Activated gamma-delta T cell (primary cell): Measurements from ENCODE around the gene ARHGAP44.

Experiments used
- DNase-seq: peaks from one replicate; lab custom pipeline; 2025; lab: John Stamatoyannopoulos, UW
- total RNA-seq, 2 donors: gene quantifications; one replicate each; lab custom pipeline; 2026; lab: John Stamatoyannopoulos, UW

ARHGAP44 gene
- 0.05 to 0.13 reads per million in 2 donors for total RNA-seq

GRCh38 chr17:12789481-12790248, at the start of gene ARHGAP44:
Gene ARHGAP44 (plus strand): TSS chr17:12789498. CDS start chr17:12789839, 341 bp downstream.
- no peak for DNase-seq

GRCh38 chr17:12739500-12739899, 49.8 kb upstream of the ARHGAP44 start:
- DNase-seq: no peak

DNA sequence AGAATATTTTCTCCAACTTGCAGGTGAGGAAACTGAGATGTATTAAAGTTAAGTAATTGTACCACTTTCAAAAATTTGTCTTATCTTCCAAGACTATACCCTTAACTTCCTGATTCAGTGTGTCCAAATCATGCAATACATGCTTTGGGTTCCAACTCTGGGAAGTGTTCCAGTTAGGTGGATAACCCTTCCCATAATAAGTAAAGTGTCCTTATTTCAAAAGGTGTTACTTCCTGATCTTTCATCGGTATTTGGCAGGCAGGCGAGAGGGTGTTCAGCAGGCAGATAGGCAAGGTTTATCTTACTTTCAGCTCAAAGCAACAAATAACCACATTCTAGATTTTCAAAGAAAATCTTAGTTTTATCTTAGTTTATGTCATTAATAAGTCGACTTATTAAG, 46.3 kb upstream of the ARHGAP44 start:
- DNase-seq: no peak

DNA sequence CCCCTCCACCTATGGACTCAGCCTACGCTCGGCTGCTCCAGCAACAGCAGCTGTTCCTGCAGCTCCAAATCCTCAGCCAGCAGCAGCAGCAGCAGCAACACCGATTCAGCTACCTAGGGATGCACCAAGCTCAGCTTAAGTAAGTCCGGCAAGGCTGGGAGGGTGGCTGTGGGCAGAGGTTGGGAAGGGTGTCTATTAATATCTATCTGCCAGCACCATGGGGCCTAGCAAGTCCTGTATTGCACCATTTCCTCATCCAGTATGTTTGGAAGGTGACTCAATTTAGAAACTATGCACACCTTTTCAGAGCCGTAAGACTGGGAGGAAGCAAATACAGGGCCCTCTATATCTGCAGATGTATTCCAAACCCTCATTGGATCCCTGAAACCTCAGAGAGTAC, 45.0 kb upstream of the ARHGAP44 start:
- no peak for DNase-seq

GRCh38 chr17:12744786-12745185, 44.5 kb upstream of the ARHGAP44 start:
- DNase-seq: no peak

DNA sequence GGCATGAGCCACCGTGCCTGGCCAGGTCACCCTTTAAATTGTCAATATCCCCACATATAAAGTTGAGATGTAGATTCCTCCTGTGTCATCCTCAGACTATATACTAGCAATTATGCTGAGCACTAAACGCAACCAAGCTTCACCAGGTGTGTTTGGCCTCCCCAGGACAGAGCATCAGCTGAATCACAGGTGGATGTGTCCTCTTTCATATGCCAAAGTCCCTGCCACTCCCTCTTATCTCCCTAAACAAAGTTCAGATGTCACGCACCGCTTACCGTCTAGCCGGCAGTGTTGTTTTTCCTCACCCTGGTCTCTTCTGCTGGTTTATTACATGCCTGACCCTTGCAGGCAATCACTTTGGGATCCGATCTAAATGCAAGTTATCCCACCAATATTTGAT, 43.8 kb upstream of the ARHGAP44 start:
- DNase-seq: no peak

GRCh38 chr17:12756786-12757185, 32.5 kb upstream of the ARHGAP44 start:
- DNase-seq: no peak

DNA sequence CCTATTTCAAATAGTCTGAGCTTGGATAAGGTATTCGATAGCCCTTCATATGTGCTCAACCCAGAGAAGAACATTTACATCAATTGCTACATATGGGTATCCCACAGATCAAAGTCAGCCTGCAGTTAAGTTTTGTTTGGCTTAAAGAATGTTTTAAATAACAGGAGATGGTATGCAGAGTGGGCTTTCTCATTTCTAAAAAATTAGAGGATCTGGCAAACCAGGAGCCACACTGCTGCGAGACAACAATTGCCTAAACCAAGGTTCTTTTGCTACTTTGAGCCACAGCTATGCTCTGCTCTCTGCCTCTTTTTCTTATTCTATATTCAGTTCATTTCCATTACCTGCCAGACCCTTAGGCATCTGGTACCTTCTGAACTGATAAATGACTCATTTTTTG, 30.2 kb upstream of the ARHGAP44 start:
- no peak for DNase-seq

DNA sequence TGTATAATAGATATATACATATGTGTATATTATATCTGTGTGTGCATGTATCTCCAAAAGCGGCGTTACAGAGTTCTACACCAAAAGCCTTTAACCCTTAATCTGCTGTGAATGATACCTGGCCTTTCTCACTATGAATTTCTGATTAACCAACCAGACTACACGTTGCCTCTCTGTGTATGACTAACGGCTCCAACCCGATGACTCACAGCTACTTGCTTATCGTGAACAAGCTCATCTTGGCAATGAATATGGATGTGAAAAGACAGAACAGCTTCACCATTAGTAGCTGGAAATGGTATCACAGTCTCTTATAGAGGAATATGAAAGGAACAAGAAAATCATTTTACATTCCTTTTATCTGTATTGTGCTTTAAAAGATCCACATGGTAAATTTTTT, 23.8 kb upstream of the ARHGAP44 start:
- no peak for DNase-seq

- DNase-seq: no peak
Observed at GRCh38 chr17:12768255-12768654, 21.0 kb upstream of the ARHGAP44 start.

DNA sequence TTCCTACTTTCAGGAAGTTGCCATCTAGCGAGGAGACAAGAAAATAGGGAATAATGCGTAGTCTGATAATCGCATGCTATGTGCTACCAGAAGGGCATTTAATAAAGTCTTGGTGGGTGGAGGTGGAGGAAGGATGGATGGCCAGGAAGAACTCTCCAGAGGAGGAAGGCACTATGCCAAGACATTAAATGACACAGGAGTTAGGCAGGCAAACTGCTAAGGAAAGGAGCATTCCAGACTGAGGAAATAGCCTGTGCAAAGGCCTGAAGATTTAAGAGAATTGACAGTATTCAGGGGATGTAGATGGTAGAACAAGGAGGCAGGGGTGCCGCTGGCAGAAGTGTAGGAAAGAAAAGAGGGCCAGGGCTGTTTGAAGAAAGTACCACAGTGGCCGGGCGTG, 19.3 kb upstream of the ARHGAP44 start:
- no peak for DNase-seq

DNA sequence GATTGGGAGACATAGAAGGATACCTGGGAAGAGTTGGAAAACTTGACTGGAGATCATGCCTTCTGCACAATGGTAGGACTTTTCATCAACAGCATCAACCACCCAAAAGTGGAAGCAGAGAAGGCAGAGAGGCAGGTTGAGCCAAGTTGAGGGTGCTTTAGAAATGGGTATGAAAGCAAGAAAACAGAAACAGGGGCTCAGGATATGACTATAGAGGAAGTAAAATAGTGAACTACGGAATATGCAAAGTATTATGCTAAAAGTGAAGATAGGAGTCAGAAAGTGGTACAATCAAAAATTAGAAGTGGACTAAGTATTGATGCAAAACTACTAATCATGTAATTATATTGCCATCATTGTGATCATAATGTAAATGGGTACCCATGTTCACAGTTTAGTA, 16.1 kb upstream of the ARHGAP44 start:
- no peak for DNase-seq

- no peak for DNase-seq
Observed at GRCh38 chr17:12789075-12789480, 220 bp upstream of the ARHGAP44 start.

GRCh38 chr17:12790249-12791106, 1.2 kb downstream of the ARHGAP44 start:
- no peak for DNase-seq

- DNase-seq: no peak
Observed at GRCh38 chr17:12794919-12795532, 5.7 kb downstream of the ARHGAP44 start.

GRCh38 chr17:12800855-12801365, 11.6 kb downstream of the ARHGAP44 start:
- DNase-seq: no peak

GRCh38 chr17:12806630-12807029, 17.3 kb downstream of the ARHGAP44 start:
- DNase-seq: no peak

DNA sequence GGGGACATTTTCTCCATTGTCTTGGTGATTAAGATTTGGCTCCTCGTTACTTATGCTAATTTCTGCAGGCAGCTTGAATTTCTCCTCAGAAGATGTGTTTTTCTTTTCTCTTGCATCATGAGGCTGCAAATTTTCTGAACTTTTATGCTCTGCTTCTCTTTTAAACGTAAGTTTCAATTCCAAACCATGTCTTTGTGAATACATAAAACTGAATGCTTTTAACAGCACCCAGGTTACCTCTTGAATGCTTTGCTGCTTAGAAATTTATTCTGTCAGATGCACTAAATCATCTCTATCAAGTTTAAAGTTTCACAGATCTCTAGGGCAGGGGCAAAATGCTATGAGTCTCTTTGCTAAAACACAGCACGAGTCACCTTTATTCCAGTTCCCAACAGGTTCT, 19.4 kb downstream of the ARHGAP44 start:
- DNase-seq: no peak

DNA sequence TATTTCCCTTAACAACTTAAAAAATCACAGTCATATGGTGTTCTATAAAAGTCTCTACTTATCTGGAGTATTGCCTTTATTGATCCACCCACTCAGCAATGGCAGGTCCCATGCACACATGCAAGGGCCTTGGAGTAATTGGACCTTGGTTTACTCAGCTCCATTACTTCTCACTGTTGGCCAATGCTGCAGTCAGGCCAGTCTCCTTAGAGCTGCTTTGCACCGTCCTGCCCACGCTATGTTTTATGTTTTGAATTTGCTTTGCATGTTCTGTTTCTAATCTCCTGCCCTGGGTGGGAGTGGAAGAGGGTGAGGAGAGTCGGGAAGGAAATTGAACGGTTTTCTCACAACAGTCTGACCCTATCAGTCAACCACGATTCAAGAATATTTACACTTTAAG, 23.6 kb downstream of the ARHGAP44 start:
- no peak for DNase-seq

DNA sequence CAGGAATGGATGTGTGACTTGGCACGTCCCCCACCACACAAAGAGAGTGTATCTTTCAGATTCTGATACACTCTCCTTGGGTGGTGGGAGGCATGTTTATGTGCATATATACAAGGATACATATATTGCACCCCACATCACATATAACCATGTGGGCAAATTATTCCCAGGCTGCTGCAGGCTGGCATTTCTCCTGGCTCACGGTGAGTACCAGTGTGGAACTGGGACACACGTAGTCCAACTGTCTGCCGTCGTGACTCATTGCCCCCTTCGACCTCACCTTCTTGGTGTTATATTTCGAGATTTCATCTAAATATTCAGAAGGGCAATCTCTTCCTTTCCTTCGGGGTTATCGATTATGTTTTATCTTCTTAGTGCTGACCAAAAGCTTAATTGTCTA, 24.4 kb downstream of the ARHGAP44 start:
- no peak for DNase-seq

DNA sequence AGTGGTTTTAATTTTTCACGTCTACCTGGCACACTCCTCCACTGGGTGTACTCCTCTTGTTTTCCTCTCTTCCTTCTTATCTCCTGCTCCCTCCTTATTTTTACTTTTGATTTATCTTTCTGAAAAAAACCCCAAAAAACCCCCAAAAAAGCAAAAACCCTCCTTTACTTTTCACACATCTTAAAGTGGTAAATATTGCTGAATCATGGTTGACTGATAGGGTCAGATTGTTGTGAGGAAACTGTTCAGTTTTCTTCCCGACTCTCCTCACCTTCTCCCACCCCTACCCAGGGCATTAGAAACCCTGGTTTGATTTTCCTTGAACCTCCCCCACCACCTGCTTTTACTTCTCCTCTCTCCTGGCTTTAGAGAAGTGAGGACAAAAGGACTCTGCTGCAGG, 25.4 kb downstream of the ARHGAP44 start:
- no peak for DNase-seq

- no peak for DNase-seq
Observed at GRCh38 chr17:12815642-12816141, 26.4 kb downstream of the ARHGAP44 start.
